Fibroblast of peridontal ligament (primary cell): ENCODE measurements around the gene MORN1.

Experiments
- DNase-seq: peaks from one replicate; pipeline ENCODE4 v3.0.0-alpha.2; 2010; ENCODE audit errors: extremely low read depth

MORN1 gene

GRCh38 chr1:2292725-2293450 lies 98.5 kb downstream of the MORN1 start:
- DNase-seq, result no peak

- DNase-seq, result peak; percentile 21
These were observed 99.8 kb downstream of the MORN1 start for GRCh38 chr1:2291577-2291976.

GRCh38 chr1:2290595-2291510 lies 100.5 kb downstream of the MORN1 start:
- peak; percentile 98 for DNase-seq

GRCh38 chr1:2290171-2290578 lies 101.2 kb downstream of the MORN1 start:
- no peak for DNase-seq

- DNase-seq, result no peak
These were observed 101.7 kb downstream of the MORN1 start for GRCh38 chr1:2289607-2290006.

GRCh38 chr1:2288816-2289536 lies 102.4 kb downstream of the MORN1 start:
- DNase-seq, result no peak

GRCh38 chr1:2288311-2288710 lies 103.0 kb downstream of the MORN1 start:
- no peak for DNase-seq

GRCh38 chr1:2287649-2288048 lies 103.7 kb downstream of the MORN1 start:
- no peak for DNase-seq

GRCh38 chr1:2286923-2287322 lies 104.4 kb downstream of the MORN1 start:
- DNase-seq, result no peak

GRCh38 chr1:2284932-2285331 lies 106.4 kb downstream of the MORN1 start:
- no peak for DNase-seq

GRCh38 chr1:2283991-2284895 lies 107.1 kb downstream of the MORN1 start:
- DNase-seq, result no peak

- no peak for DNase-seq
These were observed 107.9 kb downstream of the MORN1 start for GRCh38 chr1:2283371-2283990.

- no peak for DNase-seq
These were observed 108.6 kb downstream of the MORN1 start for GRCh38 chr1:2282556-2283270.

- DNase-seq, result no peak
These were observed 111.5 kb downstream of the MORN1 start for GRCh38 chr1:2279817-2280216.

- peak; percentile 79 for DNase-seq
These were observed 112.1 kb downstream of the MORN1 start for GRCh38 chr1:2279210-2279639.

GRCh38 chr1:2278591-2279209 lies 112.7 kb downstream of the MORN1 start:
- no peak for DNase-seq

- no peak for DNase-seq
These were observed 113.4 kb downstream of the MORN1 start for GRCh38 chr1:2277741-2278488.

- DNase-seq, result peak; percentile 71
These were observed 114.4 kb downstream of the MORN1 start for GRCh38 chr1:2276803-2277580.
